K562 (cell line): ENCODE measurements around the gene TPGS2. TPM values are rescaled to one million over a fixed set of nuclear protein-coding genes. Genes with fewer than 3 reads are reported as not detected.

Experiments used
- ATAC-seq: fragments of 200-7000 bp; cut with Tn5 transposase; 3 replicates; pipeline ENCODE4 v1.9.1; 2020; ENCODE audit warnings: moderate library complexity
- BruUV-seq: library from RNA; stranded (reverse); fragments of 400-500 nt; replicated peaks from 2 replicates; lab custom pipeline; 2021; lab: Mats Ljungman, UMichigan
- CTCF ChIA-PET: fragments of 300-600 bp; formaldehyde crosslinking; extraction: SDS; loops from one replicate; lab custom pipeline; 2021; ENCODE audit warnings: low intra/inter-chr PET ratio; lab: Yijun Ruan, JAX
- POLR2A ChIA-PET: fragments of 300-600, 350-650 bp; sonication (Branson Sonifier 250); formaldehyde crosslinking; extraction: SDS; loops from one replicate; lab custom pipeline; 2021; ENCODE audit warnings: antibody characterized with exemption, inconsistent platforms; lab: Yijun Ruan, JAX
- DNase-seq, 4 experiments: peaks; one replicate each; pipeline versions ENCODE4 v3.0.0 to v3.0.0-alpha.2; 2011 to 2018; ENCODE audit warnings: low spot score in 3 of 4, mixed read lengths in 3 of 4; ENCODE audit errors: extremely low read depth in 1 of 4
- FAIRE-seq: peaks from 2 replicates; lab custom pipeline; 2011; peaks lifted over from hg19 to GRCh38; lab: Jason Lieb, UNC
- H2AFZ ChIP-seq: 2 replicates; pipeline ENCODE4 v1.6.0; 2011; ENCODE audit warnings: low read depth, low read length, control low read depth, inconsistent platforms
- H3K27ac ChIP-seq: fragments of 200-600 bp; 3 replicates; pipeline ENCODE4 v1.8.0; 2011; ENCODE audit warnings: low read depth, mild to moderate bottlenecking, control low read depth, inconsistent platforms, low read length, moderate library complexity, mixed read lengths; ENCODE audit errors: extremely low read depth
- H3K27me3 ChIP-seq, 2 experiments: fragments of 300-600 bp in 1 of 2; 2 replicates in 1 of 2; 3 replicates in 1 of 2; pipeline versions ENCODE4 v1.6.0 to v1.8.0; 2011; ENCODE audit warnings: inconsistent platforms in 2 of 2, low read length in 2 of 2, mild to moderate bottlenecking in 1 of 2, mixed read lengths in 1 of 2, moderate library complexity in 1 of 2; ENCODE audit not compliant: control insufficient read depth in 2 of 2, insufficient read depth in 2 of 2
- H3K36me3 ChIP-seq: fragments of 300-600 bp; 3 replicates; pipeline ENCODE4 v1.8.0; 2011; ENCODE audit warnings: mild to moderate bottlenecking, low read length, inconsistent platforms; ENCODE audit not compliant: control insufficient read depth, insufficient read depth
- H3K4me1 ChIP-seq, 2 experiments: fragments of 200-600 bp in 1 of 2; replicated peaks in 1 of 2; 2 replicates in 1 of 2; 3 replicates in 1 of 2; pipeline versions ENCODE4 v1.5.1 to v1.8.0; 2011; ENCODE audit warnings: inconsistent platforms in 2 of 2, low read length in 2 of 2, mild to moderate bottlenecking in 1 of 2, mixed read lengths in 1 of 2, moderate library complexity in 1 of 2; ENCODE audit not compliant: control insufficient read depth in 2 of 2, insufficient read depth in 2 of 2
- H3K4me2 ChIP-seq: 2 replicates; pipeline ENCODE4 v1.6.1; 2011; ENCODE audit warnings: low read length, control low read depth, inconsistent platforms, mixed read lengths; ENCODE audit not compliant: insufficient read depth
- H3K4me3 ChIP-seq: fragments of 200-600 bp; sonication (generic), shearing (Covaris generic); 2 replicates; pipeline ENCODE4 v1.5.1; 2016; ENCODE audit warnings: control low read depth, inconsistent platforms
- H3K79me2 ChIP-seq: fragments of 200-600 bp; 3 replicates; pipeline ENCODE4 v1.8.0; 2011; ENCODE audit warnings: low read length, inconsistent platforms; ENCODE audit not compliant: control insufficient read depth, insufficient read depth
- H3K9ac ChIP-seq, 2 experiments: 2 replicates each; pipeline versions ENCODE4 v1.6.0 to v1.6.1; 2011; ENCODE audit warnings: low read depth in 2 of 2, low read length in 2 of 2, control low read depth in 1 of 2, inconsistent platforms in 1 of 2, mild to moderate bottlenecking in 1 of 2, mixed read lengths in 1 of 2; ENCODE audit not compliant: insufficient read depth in 1 of 2
- H3K9me1 ChIP-seq: one replicate; pipeline ENCODE4 v1.6.0; 2011; ENCODE audit warnings: inconsistent platforms, mild to moderate bottlenecking, low read length, moderate library complexity; ENCODE audit not compliant: control insufficient read depth, insufficient read depth
- H3K9me3 ChIP-seq: replicated peaks from 2 replicates; pipeline ENCODE4 v1.5.1; 2011; ENCODE audit warnings: low read depth, low read length, inconsistent platforms; ENCODE audit not compliant: control insufficient read depth, insufficient read depth
- H4K20me1 ChIP-seq: replicated peaks from 2 replicates; pipeline ENCODE4 v1.6.1; 2011; ENCODE audit warnings: low read length, inconsistent platforms, mixed read lengths; ENCODE audit not compliant: control insufficient read depth, insufficient read depth
- MEIS2 ChIP-seq: fragments of 450-650 bp; IDR thresholded peaks from 2 replicates; pipeline ENCODE4 v1.6.1; 2014; ENCODE audit warnings: mild to moderate bottlenecking; ENCODE audit not compliant: partially characterized antibody
- WGBS: fragments of 100-300 bp; shearing (Covaris generic); methylation state at CpG from one replicate; pipeline ENCODE4 v1.1.6; 2016; ENCODE audit warnings: low coverage, mixed read lengths; ENCODE audit not compliant: insufficient coverage; ENCODE audit errors: missing lambda C conversion rate; 5-methylcytosine and 5-hydroxymethylcytosine counted together
- in situ Hi-C: fragments of 300-500 bp; cut with MboI; formaldehyde crosslinking; loops from 4 replicates; pipeline ENCODE4 v1.15.0; 2018; ENCODE audit warnings: inconsistent platforms, mixed read lengths
- intact Hi-C: fragments of 100-400 bp; cut with micrococcal nuclease; formaldehyde crosslinking; loops from 2 replicates; pipeline ENCODE4 v1.14.2; 2022
- polyA plus RNA-seq, 8 experiments: library from polyadenylated mRNA; depleted of rRNA in 4 of 8; stranded (reverse) in 5 of 8; unstranded in 3 of 8; fragments of >200 nt; fragmentation: Nextera tagmentation in 2 of 8; fragmentation: Illumina TruSeq in 1 of 8; extraction: Ambion mirVana in 2 of 8; extraction: Trizol in 1 of 8; gene quantifications; 2 replicates each; pipeline versions ENCODE4 v1.2.1 to v1.2.3, GENCODE V29; 2011 to 2014; ENCODE audit warnings: inconsistent platforms in 1 of 8, missing spikeins in 1 of 8
- total RNA-seq, 7 experiments: library from RNA; depleted of rRNA in 6 of 7; stranded (reverse); fragments of >200 nt in 6 of 7; fragmentation: Illumina TruSeq in 2 of 7; extraction: Trizol in 2 of 7; gene quantifications; 2 replicates each; pipeline versions ENCODE4 v1.2.1 to v1.2.3, GENCODE V29; 2011 to 2021; ENCODE audit warnings: low replicate concordance in 1 of 7
- TF ChIP-seq, protein P1 (sequence below): fragments of 250-450 bp; sonication (Bioruptor Pico); IDR thresholded peaks from 2 replicates; pipeline ENCODE4 v1.9.0; 2021; ENCODE audit warnings: mild to moderate bottlenecking, inconsistent platforms
- TF ChIP-seq, protein P2 (sequence below): fragments of 200-600 bp; sonication (generic); IDR thresholded peaks from one replicate; pipeline ENCODE4 v1.6.1; 2012; ENCODE audit warnings: mild to moderate bottlenecking, low read depth, low read length, inconsistent platforms

The TPGS2 gene
- total and polyA plus RNA-seq, 9 of the 15 experiments (the other 6 are each of a cell fraction or from before 2014, with no cell fraction given), result 94.2 to 449 (median 134) TPM

DNA sequence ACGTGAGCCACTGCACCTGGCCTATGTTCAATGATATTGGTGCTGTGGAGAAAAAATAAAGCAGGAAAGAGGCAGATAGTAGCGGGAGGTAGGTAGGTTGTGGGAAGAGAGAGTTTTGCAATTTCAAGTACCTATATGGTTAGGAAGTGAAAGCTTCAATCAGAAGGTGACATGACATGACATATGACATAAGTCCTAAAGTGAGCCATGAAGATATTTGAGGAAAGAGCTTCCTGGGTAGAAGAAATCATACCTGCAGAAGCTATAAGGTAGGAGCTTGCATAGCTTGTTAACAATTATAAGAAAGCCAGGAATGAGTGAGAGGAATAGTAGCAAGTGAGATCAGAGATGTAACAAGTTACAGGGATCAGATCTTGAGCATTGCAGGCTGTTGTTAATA lies 4.3 kb upstream of the TPGS2 start (continued):
- TF ChIP-seq, protein P1, sequence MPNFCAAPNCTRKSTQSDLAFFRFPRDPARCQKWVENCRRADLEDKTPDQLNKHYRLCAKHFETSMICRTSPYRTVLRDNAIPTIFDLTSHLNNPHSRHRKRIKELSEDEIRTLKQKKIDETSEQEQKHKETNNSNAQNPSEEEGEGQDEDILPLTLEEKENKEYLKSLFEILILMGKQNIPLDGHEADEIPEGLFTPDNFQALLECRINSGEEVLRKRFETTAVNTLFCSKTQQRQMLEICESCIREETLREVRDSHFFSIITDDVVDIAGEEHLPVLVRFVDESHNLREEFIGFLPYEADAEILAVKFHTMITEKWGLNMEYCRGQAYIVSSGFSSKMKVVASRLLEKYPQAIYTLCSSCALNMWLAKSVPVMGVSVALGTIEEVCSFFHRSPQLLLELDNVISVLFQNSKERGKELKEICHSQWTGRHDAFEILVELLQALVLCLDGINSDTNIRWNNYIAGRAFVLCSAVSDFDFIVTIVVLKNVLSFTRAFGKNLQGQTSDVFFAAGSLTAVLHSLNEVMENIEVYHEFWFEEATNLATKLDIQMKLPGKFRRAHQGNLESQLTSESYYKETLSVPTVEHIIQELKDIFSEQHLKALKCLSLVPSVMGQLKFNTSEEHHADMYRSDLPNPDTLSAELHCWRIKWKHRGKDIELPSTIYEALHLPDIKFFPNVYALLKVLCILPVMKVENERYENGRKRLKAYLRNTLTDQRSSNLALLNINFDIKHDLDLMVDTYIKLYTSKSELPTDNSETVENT (CRISPR knock-in tag), result no peak

GRCh38 chr18:36831139-36831538 lies 2.3 kb upstream of the TPGS2 start:
- intact Hi-C loops, result loop anchor here (5.0 kb wide), 1 partner anchor 66 kb away; no protein-coding TSS in a partner anchor
- H3K4me1 ChIP-seq, result peaks cover 3 to 24% of the 10 kb centered on the region in 2 experiments; a peak in 3 of 5 replicates
- peaks cover 14% of the 10 kb centered on the region for H3K36me3 ChIP-seq
- H3K27me3 ChIP-seq, result no peaks in the 10 kb centered on the region
- H4K20me1 ChIP-seq, result no peaks in the 10 kb centered on the region
- DNase-seq, result no peak
- no TSS peak for BruUV-seq
- no peak overlapping the region for H3K4me3 ChIP-seq
- H3K79me2 ChIP-seq, result peaks cover 54% of the 10 kb centered on the region
- POLR2A ChIA-PET, result interaction anchor here (1.7 kb wide), 1 partner anchor 8 kb away, joined by 7 read pairs; no protein-coding TSS in a partner anchor
- no peak for FAIRE-seq
- ATAC-seq, result no peak
- H3K9me3 ChIP-seq, result no peaks in the 10 kb centered on the region
- TF ChIP-seq MEIS2, result peak; percentile 17
- TF ChIP-seq, protein P2, sequence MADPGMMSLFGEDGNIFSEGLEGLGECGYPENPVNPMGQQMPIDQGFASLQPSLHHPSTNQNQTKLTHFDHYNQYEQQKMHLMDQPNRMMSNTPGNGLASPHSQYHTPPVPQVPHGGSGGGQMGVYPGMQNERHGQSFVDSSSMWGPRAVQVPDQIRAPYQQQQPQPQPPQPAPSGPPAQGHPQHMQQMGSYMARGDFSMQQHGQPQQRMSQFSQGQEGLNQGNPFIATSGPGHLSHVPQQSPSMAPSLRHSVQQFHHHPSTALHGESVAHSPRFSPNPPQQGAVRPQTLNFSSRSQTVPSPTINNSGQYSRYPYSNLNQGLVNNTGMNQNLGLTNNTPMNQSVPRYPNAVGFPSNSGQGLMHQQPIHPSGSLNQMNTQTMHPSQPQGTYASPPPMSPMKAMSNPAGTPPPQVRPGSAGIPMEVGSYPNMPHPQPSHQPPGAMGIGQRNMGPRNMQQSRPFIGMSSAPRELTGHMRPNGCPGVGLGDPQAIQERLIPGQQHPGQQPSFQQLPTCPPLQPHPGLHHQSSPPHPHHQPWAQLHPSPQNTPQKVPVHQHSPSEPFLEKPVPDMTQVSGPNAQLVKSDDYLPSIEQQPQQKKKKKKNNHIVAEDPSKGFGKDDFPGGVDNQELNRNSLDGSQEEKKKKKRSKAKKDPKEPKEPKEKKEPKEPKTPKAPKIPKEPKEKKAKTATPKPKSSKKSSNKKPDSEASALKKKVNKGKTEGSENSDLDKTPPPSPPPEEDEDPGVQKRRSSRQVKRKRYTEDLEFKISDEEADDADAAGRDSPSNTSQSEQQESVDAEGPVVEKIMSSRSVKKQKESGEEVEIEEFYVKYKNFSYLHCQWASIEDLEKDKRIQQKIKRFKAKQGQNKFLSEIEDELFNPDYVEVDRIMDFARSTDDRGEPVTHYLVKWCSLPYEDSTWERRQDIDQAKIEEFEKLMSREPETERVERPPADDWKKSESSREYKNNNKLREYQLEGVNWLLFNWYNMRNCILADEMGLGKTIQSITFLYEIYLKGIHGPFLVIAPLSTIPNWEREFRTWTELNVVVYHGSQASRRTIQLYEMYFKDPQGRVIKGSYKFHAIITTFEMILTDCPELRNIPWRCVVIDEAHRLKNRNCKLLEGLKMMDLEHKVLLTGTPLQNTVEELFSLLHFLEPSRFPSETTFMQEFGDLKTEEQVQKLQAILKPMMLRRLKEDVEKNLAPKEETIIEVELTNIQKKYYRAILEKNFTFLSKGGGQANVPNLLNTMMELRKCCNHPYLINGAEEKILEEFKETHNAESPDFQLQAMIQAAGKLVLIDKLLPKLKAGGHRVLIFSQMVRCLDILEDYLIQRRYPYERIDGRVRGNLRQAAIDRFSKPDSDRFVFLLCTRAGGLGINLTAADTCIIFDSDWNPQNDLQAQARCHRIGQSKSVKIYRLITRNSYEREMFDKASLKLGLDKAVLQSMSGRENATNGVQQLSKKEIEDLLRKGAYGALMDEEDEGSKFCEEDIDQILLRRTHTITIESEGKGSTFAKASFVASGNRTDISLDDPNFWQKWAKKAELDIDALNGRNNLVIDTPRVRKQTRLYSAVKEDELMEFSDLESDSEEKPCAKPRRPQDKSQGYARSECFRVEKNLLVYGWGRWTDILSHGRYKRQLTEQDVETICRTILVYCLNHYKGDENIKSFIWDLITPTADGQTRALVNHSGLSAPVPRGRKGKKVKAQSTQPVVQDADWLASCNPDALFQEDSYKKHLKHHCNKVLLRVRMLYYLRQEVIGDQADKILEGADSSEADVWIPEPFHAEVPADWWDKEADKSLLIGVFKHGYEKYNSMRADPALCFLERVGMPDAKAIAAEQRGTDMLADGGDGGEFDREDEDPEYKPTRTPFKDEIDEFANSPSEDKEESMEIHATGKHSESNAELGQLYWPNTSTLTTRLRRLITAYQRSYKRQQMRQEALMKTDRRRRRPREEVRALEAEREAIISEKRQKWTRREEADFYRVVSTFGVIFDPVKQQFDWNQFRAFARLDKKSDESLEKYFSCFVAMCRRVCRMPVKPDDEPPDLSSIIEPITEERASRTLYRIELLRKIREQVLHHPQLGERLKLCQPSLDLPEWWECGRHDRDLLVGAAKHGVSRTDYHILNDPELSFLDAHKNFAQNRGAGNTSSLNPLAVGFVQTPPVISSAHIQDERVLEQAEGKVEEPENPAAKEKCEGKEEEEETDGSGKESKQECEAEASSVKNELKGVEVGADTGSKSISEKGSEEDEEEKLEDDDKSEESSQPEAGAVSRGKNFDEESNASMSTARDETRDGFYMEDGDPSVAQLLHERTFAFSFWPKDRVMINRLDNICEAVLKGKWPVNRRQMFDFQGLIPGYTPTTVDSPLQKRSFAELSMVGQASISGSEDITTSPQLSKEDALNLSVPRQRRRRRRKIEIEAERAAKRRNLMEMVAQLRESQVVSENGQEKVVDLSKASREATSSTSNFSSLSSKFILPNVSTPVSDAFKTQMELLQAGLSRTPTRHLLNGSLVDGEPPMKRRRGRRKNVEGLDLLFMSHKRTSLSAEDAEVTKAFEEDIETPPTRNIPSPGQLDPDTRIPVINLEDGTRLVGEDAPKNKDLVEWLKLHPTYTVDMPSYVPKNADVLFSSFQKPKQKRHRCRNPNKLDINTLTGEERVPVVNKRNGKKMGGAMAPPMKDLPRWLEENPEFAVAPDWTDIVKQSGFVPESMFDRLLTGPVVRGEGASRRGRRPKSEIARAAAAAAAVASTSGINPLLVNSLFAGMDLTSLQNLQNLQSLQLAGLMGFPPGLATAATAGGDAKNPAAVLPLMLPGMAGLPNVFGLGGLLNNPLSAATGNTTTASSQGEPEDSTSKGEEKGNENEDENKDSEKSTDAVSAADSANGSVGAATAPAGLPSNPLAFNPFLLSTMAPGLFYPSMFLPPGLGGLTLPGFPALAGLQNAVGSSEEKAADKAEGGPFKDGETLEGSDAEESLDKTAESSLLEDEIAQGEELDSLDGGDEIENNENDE, result no peak
- TF ChIP-seq, all 486 proteins: peak for 1
- no peaks in the 10 kb centered on the region for H3K9me1 ChIP-seq
- H3K27ac ChIP-seq, result no peak overlapping the region
- CTCF ChIA-PET, result no interaction called here
- H3K4me2 ChIP-seq, result no peak overlapping the region; the same call in 1 of the 2 replicates
- 3% methylated on average over 1 of the region's 1 CpG for WGBS
- in situ Hi-C loops, result no loop called here
- H3K9ac ChIP-seq, result 0 out of 4 replicates have a peak overlapping the region, but pooled peaks of 1 of the 2 experiments have one; percentile 4
- peak overlapping the region; percentile 21; the same call in 1 of the 2 replicates for H2AFZ ChIP-seq
